ENCODE data around the gene PACS2.
A peak's percentile ranks its signal among the peaks of the same experiment; 100 is the strongest.

Gene PACS2

DNA sequence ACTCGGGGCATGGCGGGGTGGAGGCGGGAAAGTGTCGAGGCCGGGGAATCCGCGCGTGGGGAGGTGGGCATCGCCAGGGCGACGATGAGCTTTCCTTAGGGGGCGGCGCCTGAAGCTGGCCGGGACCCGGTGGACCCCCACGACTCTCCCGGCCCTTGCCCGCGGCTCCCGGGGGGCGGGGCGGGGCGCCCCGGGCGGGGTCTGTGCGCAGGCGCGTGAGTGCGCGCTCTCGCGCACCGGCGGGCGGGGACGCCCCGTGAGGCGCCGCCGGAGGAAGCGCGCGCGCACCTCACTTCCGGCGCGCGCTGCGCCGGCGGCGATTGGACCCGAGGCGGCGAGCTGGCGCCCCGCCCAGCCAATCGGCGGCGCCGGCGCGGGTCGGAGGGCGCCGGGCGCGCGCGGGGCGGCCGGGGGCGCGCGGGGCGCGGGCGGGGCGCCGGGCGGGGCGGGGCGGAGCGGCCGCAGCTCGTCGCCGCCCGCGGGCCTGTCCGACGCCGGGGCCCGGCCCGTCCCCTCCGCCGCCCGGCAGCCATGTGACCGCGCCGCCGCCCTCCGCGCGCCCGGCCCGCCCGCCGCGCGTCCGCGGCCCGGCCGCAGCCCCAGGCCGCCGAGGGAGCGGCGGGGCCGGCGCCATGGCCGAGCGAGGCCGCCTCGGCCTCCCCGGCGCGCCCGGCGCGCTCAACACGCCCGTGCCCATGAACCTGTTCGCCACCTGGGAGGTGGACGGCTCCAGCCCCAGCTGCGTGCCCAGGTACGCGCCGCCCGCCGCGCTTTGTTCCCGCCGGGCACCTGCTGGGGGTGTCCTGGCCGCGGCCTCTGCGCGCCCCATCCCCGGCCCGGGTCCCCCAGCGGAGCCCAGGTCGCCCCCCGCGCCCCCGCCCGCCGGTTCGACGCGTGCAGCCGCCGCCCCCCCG lies at the start of gene PACS2:
Gene PACS2, plus strand, starts transcription at position 462 of the 914 bp plus-strand sequence. Its CDS starts 171 bp downstream, at position 633.
- ChIA-PET POLR2A (interaction anchor here (0.6 to 1.9 kb wide), 4 partner anchors 10 to 65 kb away, joined by 3 to 19 read pairs (median 5); partner anchors contain the start of gene BRF1), CTCF (interaction anchor here (1.0 to 1.2 kb wide), 2 partner anchors 14 to 112 kb away, joined by 3 to 4 read pairs; partner anchors contain the start of gene BRF1)
- peak within 1 kb of the TSS; percentile 73 for H3K4me3 ChIP-seq (ENCODE audit: low read depth, low read length)
- no peak for DNase-seq (ENCODE audit: low read depth, low spot score)
- TF ChIP-seq, protein P1, sequence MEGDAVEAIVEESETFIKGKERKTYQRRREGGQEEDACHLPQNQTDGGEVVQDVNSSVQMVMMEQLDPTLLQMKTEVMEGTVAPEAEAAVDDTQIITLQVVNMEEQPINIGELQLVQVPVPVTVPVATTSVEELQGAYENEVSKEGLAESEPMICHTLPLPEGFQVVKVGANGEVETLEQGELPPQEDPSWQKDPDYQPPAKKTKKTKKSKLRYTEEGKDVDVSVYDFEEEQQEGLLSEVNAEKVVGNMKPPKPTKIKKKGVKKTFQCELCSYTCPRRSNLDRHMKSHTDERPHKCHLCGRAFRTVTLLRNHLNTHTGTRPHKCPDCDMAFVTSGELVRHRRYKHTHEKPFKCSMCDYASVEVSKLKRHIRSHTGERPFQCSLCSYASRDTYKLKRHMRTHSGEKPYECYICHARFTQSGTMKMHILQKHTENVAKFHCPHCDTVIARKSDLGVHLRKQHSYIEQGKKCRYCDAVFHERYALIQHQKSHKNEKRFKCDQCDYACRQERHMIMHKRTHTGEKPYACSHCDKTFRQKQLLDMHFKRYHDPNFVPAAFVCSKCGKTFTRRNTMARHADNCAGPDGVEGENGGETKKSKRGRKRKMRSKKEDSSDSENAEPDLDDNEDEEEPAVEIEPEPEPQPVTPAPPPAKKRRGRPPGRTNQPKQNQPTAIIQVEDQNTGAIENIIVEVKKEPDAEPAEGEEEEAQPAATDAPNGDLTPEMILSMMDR (IDR thresholded peaks at IDR 0.05; ENCODE audit: insufficient read depth, low read length, missing control alignments) = no peak

DNA sequence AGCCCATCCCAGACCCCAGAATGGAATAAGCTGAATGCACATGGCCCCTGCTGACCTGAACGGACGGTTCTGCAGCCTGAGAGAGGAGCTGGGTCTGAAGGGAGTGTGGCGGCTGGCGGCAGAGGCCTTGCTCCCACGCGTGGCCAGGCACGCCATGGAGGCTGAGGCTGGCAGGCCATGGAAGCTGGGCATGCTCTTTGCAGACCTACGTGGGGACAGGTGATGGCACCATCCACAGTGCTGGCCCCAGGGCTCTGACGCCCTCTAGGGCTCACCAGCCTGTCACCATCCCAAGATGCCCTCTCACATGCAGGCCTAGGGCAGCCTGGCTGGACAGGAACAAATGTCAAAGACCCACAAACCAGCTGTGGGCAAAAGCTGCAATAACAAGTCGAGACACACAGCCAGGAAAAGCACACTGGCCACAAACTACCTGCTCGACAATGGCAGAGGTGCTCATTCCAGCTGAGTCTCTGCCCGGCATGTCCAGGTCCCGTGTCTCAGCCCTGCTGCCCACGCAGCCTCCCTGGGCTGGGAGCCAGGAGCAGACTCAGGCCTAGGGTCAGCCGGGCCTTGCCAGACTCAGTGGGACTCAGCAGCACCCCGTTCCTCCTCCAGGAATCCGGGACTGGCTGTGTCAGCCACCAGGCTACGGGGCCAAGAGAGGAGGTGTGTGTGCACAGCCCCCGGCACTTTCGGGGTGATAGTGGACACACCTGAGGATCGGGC lies 46.6 kb upstream of the PACS2 start:
- no peak for DNase-seq (ENCODE audit: low read depth, low spot score)
- H3K4me3 ChIP-seq (ENCODE audit: low read depth, low read length) = no peak overlapping the region
- TF ChIP-seq, protein P1 (IDR thresholded peaks at IDR 0.05; ENCODE audit: insufficient read depth, low read length, missing control alignments) = no peak
- ChIA-PET CTCF (interaction anchor here (0.9 to 2.2 kb wide), 3 partner anchors 9 to 177 kb away, joined by 4 to 6 read pairs (median 5); no protein-coding TSS in a partner anchor), POLR2A (no interaction called here)

GRCh38 chr14:105268736-105269354 lies 45.7 kb upstream of the PACS2 start:
- DNase-seq (ENCODE audit: low read depth, low spot score) = no peak
- H3K4me3 ChIP-seq (ENCODE audit: low read depth, low read length) = no peak overlapping the region
- CTCF ChIA-PET = interaction anchor here (1.0 to 2.2 kb wide), 3 partner anchors 11 to 178 kb away, joined by 3 to 6 read pairs (median 5); no protein-coding TSS in a partner anchor
- TF ChIP-seq, protein P1 (IDR thresholded peaks at IDR 0.05; ENCODE audit: insufficient read depth, low read length, missing control alignments) = no peak
- POLR2A ChIA-PET = no interaction called here

DNA sequence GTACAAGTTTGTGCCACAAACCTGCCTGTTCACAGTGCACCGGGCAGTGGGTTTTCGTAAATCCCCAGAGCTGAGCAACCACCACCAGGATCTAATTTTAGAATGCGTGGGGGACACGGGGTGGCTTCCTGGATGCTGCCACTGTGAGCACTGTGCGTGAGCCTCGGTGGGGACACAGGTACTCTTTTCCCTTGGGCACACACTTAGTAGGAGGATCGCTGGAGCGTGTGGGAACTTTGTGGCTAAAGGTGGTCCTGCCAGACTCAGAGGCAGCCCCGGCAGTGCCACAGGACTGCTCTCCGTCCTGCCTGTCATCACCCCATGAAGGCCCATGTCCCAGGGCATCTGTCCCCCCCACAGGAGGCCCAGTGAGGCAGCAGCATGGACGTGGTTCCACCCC lies 45.1 kb upstream of the PACS2 start:
- TF ChIP-seq, protein P1 (IDR thresholded peaks at IDR 0.05; ENCODE audit: insufficient read depth, low read length, missing control alignments) = no peak
- H3K4me3 ChIP-seq (ENCODE audit: low read depth, low read length) = no peak overlapping the region
- no peak for DNase-seq (ENCODE audit: low read depth, low spot score)
- ChIA-PET CTCF (interaction anchor here (1.0 to 2.2 kb wide), 3 partner anchors 11 to 179 kb away, joined by 3 to 6 read pairs (median 5); no protein-coding TSS in a partner anchor), POLR2A (no interaction called here)

- no peak overlapping the region for H3K4me3 ChIP-seq (ENCODE audit: low read depth, low read length)
- no peak for DNase-seq (ENCODE audit: low read depth, low spot score)
- ChIA-PET CTCF (interaction anchor here (1.3 to 1.5 kb wide), 2 partner anchors 10 to 14 kb away, joined by 3 to 4 read pairs; no protein-coding TSS in a partner anchor), POLR2A (no interaction called here)
- TF ChIP-seq, protein P1 (IDR thresholded peaks at IDR 0.05; ENCODE audit: insufficient read depth, low read length, missing control alignments) = no peak
Observed at GRCh38 chr14:105271224-105271890, 43.2 kb upstream of the PACS2 start.
